ENCODE results near the gene IL1RAPL2.
"Not testable (repeated sequence)": the region's sequence is repeated elsewhere in the genome, so short reads cannot be mapped to it uniquely, and the experiment has no call there.

Gene IL1RAPL2

DNA sequence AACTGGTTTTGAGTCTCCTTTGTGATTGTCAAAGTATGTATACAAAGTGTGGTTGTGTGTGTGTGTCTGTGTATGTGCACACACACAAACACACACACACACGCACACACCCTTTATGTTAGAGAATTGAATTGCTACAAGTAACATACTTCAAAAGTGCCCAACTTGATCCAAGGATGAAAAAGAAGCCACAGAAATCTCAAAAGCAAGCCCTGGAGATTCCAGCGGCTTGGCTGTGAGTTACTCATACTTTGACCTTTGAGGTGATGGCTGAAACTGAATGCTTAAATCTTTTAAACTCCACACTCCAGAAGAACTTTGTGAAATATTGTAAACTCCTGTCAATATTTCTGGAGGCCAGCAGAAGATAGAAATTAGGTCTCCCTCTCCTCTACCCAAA lies 1087.9 kb downstream of the IL1RAPL2 start:
- H3K9ac ChIP-seq (ENCODE audit: low read length) = no peak overlapping the region
- peaks cover 0 to 6% of the 10 kb centered on the region in 2 donors for H3K27me3 ChIP-seq (ENCODE audit: control insufficient read depth in 1 of 2, insufficient read depth in 2 of 2, low read length in 2 of 2)
- no peaks in the 10 kb centered on the region for H3K36me3 ChIP-seq (ENCODE audit: insufficient read depth, low read length)
- H3K27ac ChIP-seq (ENCODE audit: low read depth, low read length) = no peak overlapping the region
- H3K4me1 ChIP-seq (ENCODE audit: insufficient read depth, low read length) = no peaks in the 10 kb centered on the region
- no peak overlapping the region for H3K4me3 ChIP-seq (ENCODE audit: low read depth in 1 of 2, low read length in 2 of 2)
- H3K9me3 ChIP-seq (ENCODE audit: low read length) = no peaks in the 10 kb centered on the region

GRCh38 chrX:105658136-105658535 lies 1092.1 kb downstream of the IL1RAPL2 start:
- H3K9me3 ChIP-seq (ENCODE audit: low read length) = no peaks in the 10 kb centered on the region
- no peak overlapping the region for H3K9ac ChIP-seq (ENCODE audit: low read length)
- no peaks in the 10 kb centered on the region for H3K4me1 ChIP-seq (ENCODE audit: insufficient read depth, low read length)
- peaks cover 0 to 6% of the 10 kb centered on the region in 2 donors for H3K27me3 ChIP-seq (ENCODE audit: control insufficient read depth in 1 of 2, insufficient read depth in 2 of 2, low read length in 2 of 2)
- no peaks in the 10 kb centered on the region for H3K36me3 ChIP-seq (ENCODE audit: insufficient read depth, low read length)
- H3K4me3 ChIP-seq (ENCODE audit: low read depth in 1 of 2, low read length in 2 of 2) = no peak overlapping the region
- no peak overlapping the region for H3K27ac ChIP-seq (ENCODE audit: low read depth, low read length)

GRCh38 chrX:105662248-105662647 lies 1096.2 kb downstream of the IL1RAPL2 start:
- H3K36me3 ChIP-seq (ENCODE audit: insufficient read depth, low read length) = no peaks in the 10 kb centered on the region
- H3K4me1 ChIP-seq (ENCODE audit: insufficient read depth, low read length) = no peaks in the 10 kb centered on the region
- no peaks in the 10 kb centered on the region for H3K9me3 ChIP-seq (ENCODE audit: low read length)
- H3K27me3 ChIP-seq (ENCODE audit: control insufficient read depth in 1 of 2, insufficient read depth in 2 of 2, low read length in 2 of 2) = no peaks in the 10 kb centered on the region
- no peak overlapping the region for H3K27ac ChIP-seq (ENCODE audit: low read depth, low read length)
- no peak overlapping the region for H3K9ac ChIP-seq (ENCODE audit: low read length)
- H3K4me3 ChIP-seq (ENCODE audit: low read depth in 1 of 2, low read length in 2 of 2) = no peak overlapping the region

DNA sequence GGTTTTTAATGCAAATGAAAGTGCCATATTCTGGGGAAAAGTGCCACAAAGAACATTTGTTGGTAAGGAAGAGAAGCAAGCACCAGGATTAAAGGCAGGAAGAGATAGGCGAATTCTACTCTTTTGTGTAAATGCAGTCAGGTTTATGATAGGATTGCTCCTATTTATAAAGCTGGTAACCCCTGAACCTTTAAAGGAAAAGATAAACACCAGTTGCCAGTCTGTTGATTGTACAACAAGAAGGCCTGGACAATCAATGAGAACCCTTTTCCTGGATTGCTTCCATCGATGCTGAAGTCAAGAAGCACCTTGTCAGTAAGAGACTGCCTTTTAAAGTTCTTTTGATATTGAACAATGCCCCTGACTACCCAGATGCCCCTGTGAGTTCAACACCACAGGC lies 1098.2 kb downstream of the IL1RAPL2 start:
- no peak overlapping the region for H3K4me3 ChIP-seq (ENCODE audit: low read depth in 1 of 2, low read length in 2 of 2)
- no peak overlapping the region for H3K27ac ChIP-seq (ENCODE audit: low read depth, low read length)
- no peak overlapping the region for H3K9ac ChIP-seq (ENCODE audit: low read length)
- H3K27me3 ChIP-seq (ENCODE audit: control insufficient read depth in 1 of 2, insufficient read depth in 2 of 2, low read length in 2 of 2) = no peaks in the 10 kb centered on the region
- H3K36me3 ChIP-seq (ENCODE audit: insufficient read depth, low read length) = no peaks in the 10 kb centered on the region
- no peaks in the 10 kb centered on the region for H3K9me3 ChIP-seq (ENCODE audit: low read length)
- H3K4me1 ChIP-seq (ENCODE audit: insufficient read depth, low read length) = no peaks in the 10 kb centered on the region

GRCh38 chrX:105684288-105684687 lies 1118.3 kb downstream of the IL1RAPL2 start:
- H3K36me3 ChIP-seq (ENCODE audit: insufficient read depth, low read length); H3K4me1 ChIP-seq (ENCODE audit: insufficient read depth, low read length); H3K27me3 ChIP-seq (ENCODE audit: control insufficient read depth in 1 of 2, insufficient read depth in 2 of 2, low read length in 2 of 2); H3K9me3 ChIP-seq (ENCODE audit: low read length); H3K9ac ChIP-seq (ENCODE audit: low read length); H3K27ac ChIP-seq (ENCODE audit: low read depth, low read length); H3K4me3 ChIP-seq (ENCODE audit: low read depth in 1 of 2, low read length in 2 of 2): not testable (repeated sequence)

DNA sequence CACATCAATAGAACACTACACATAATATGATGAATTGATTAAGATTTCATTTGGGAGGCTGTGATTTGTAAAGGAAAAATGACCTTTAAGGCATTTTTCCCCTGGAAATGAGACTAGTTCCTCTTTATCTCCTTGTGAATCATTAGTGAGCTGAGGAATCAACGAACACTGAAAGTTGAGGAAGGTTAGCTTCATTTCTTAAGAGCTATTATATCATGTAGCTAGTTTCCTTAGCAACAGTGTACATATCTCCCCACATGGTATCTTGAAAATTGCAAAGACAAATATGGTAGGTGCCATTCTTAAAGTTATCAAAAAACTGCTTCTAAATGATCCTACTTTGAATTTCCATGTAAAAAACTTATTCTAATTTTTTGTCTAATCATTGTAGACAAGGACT lies 1128.8 kb downstream of the IL1RAPL2 start:
- Histone ChIP-seq H3K36me3 (ENCODE audit: insufficient read depth, low read length) (no peaks in the 10 kb centered on the region), H3K4me1 (ENCODE audit: insufficient read depth, low read length) (no peaks in the 10 kb centered on the region)

DNA sequence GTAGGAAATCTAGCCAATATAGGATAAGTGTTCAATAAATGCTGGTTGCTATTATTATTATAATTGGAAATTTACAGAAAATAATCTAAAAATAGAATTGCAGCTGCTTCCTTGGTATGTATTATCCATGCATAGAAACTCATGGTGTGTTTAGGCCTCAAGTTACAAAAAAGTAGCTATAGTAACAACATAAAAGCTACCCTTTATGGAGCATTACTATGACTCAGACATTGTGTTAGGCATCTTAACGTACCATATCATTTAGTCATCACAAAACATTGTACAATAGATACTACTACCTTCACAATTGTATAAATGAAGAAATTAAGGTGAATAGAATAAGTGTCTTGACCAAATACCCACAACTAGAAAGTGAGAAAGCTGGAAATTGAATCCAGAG lies 1129.5 kb downstream of the IL1RAPL2 start:
- Histone ChIP-seq H3K27ac (ENCODE audit: low read depth, low read length) (no peak overlapping the region), H3K9me3 (ENCODE audit: low read length) (no peaks in the 10 kb centered on the region), H3K4me3 (ENCODE audit: low read depth in 1 of 2, low read length in 2 of 2) (no peak overlapping the region), H3K27me3 (ENCODE audit: control insufficient read depth in 1 of 2, insufficient read depth in 2 of 2, low read length in 2 of 2) (no peaks in the 10 kb centered on the region), H3K4me1 (ENCODE audit: insufficient read depth, low read length) (no peaks in the 10 kb centered on the region), H3K36me3 (ENCODE audit: insufficient read depth, low read length) (no peaks in the 10 kb centered on the region), H3K9ac (ENCODE audit: low read length) (no peak overlapping the region)

More for the DNA sequence above, 1128.8 kb downstream of the IL1RAPL2 start:
- Histone ChIP-seq H3K9me3 (ENCODE audit: low read length) (no peaks in the 10 kb centered on the region), H3K27ac (ENCODE audit: low read depth, low read length) (no peak overlapping the region), H3K27me3 (ENCODE audit: control insufficient read depth in 1 of 2, insufficient read depth in 2 of 2, low read length in 2 of 2) (no peaks in the 10 kb centered on the region), H3K4me3 (ENCODE audit: low read depth in 1 of 2, low read length in 2 of 2) (no peak overlapping the region), H3K9ac (ENCODE audit: low read length) (no peak overlapping the region)

DNA sequence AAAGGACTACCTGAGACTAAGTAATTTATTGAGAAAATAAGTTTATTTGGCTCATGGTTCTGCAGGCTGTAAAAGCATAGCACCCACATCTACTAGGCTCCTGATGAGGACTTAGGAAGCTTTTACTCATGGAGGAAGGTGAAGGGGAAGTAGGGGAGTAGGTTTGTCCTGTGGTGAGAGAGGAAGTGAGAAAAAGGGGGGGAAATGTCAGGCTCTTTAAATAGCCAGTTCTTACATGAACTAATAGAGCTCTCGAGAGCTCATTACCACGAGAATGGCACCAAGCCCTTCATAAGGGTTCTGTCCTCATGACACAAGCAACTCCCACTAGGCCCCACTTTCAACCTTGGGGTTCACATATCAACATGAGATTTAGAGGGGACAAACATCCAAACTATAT lies 1130.9 kb downstream of the IL1RAPL2 start:
- H3K4me1 ChIP-seq (ENCODE audit: insufficient read depth, low read length) = no peaks in the 10 kb centered on the region
- no peak overlapping the region for H3K27ac ChIP-seq (ENCODE audit: low read depth, low read length)
- no peak overlapping the region for H3K4me3 ChIP-seq (ENCODE audit: low read depth in 1 of 2, low read length in 2 of 2)
- no peak overlapping the region for H3K9ac ChIP-seq (ENCODE audit: low read length)
- no peaks in the 10 kb centered on the region for H3K9me3 ChIP-seq (ENCODE audit: low read length)
- H3K27me3 ChIP-seq (ENCODE audit: control insufficient read depth in 1 of 2, insufficient read depth in 2 of 2, low read length in 2 of 2) = no peaks in the 10 kb centered on the region
- H3K36me3 ChIP-seq (ENCODE audit: insufficient read depth, low read length) = no peaks in the 10 kb centered on the region

DNA sequence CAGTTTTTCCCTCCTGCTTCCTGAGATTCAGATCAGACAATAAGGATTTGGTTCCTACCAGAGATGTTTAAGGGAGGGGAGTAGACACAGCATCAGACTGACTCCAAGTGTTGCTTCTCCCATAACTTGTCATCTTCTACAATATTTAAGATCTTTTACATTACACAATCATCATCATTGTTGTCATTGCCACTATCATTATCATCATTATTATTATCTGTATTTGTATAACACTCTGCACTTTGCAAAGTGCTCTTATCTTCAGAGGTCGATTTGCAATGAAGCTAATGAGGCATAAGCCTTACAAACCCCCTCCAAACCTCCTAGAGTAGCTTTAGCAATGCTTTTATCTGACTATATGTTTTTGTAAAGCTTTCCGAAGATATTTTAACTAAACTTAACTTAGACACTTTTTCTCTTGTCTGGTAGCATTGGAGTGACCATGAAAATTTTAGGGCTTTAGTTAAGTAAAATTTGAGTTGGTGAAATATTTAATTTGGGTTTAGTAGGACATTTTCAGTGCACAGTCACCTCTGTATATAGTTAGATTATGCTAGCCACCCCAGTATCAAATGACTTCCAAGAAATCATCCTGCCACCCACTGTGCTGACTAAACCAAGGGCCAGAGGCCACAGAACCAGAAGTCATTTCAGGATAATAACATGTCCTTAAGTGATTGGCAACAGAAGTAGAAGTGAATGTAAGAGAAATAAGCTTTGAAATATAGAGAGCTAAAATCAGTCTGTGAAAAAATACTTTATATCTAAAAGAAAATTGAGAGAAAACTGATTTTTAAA lies 1132.2 kb downstream of the IL1RAPL2 start:
- Histone ChIP-seq H3K27ac (ENCODE audit: low read depth, low read length) (no peak overlapping the region), H3K27me3 (ENCODE audit: control insufficient read depth in 1 of 2, insufficient read depth in 2 of 2, low read length in 2 of 2) (no peaks in the 10 kb centered on the region), H3K36me3 (ENCODE audit: insufficient read depth, low read length) (no peaks in the 10 kb centered on the region), H3K4me3 (ENCODE audit: low read depth in 1 of 2, low read length in 2 of 2) (no peak overlapping the region), H3K9ac (ENCODE audit: low read length) (no peak overlapping the region), H3K9me3 (ENCODE audit: low read length) (no peaks in the 10 kb centered on the region), H3K4me1 (ENCODE audit: insufficient read depth, low read length) (no peaks in the 10 kb centered on the region)

GRCh38 chrX:105700331-105700730 lies 1134.3 kb downstream of the IL1RAPL2 start:
- Histone ChIP-seq H3K36me3 (ENCODE audit: insufficient read depth, low read length) (no peaks in the 10 kb centered on the region), H3K27ac (ENCODE audit: low read depth, low read length) (no peak overlapping the region), H3K4me3 (ENCODE audit: low read depth in 1 of 2, low read length in 2 of 2) (no peak overlapping the region), H3K9ac (ENCODE audit: low read length) (no peak overlapping the region), H3K4me1 (ENCODE audit: insufficient read depth, low read length) (no peaks in the 10 kb centered on the region), H3K9me3 (ENCODE audit: low read length) (no peaks in the 10 kb centered on the region), H3K27me3 (ENCODE audit: control insufficient read depth in 1 of 2, insufficient read depth in 2 of 2, low read length in 2 of 2) (no peaks in the 10 kb centered on the region)

- Histone ChIP-seq H3K4me1 (ENCODE audit: insufficient read depth, low read length) (no peaks in the 10 kb centered on the region), H3K4me3 (ENCODE audit: low read depth in 1 of 2, low read length in 2 of 2) (no peak overlapping the region), H3K9ac (ENCODE audit: low read length) (no peak overlapping the region), H3K36me3 (ENCODE audit: insufficient read depth, low read length) (no peaks in the 10 kb centered on the region), H3K27ac (ENCODE audit: low read depth, low read length) (no peak overlapping the region), H3K27me3 (ENCODE audit: control insufficient read depth in 1 of 2, insufficient read depth in 2 of 2, low read length in 2 of 2) (no peaks in the 10 kb centered on the region), H3K9me3 (ENCODE audit: low read length) (no peaks in the 10 kb centered on the region)
These were observed 1135.5 kb downstream of the IL1RAPL2 start for GRCh38 chrX:105701310-105702052.
